OCI-LY7 (cell line): ENCODE measurements around the gene TRIM71.

ENCODE experiments used
- EZH2phosphoT487 ChIP-seq: fragments of 200-600 bp; sonication (generic); IDR thresholded peaks from 2 replicates; pipeline ENCODE4 v1.6.1; 2018; ENCODE audit warnings: low read depth, borderline replicate concordance, mild to moderate bottlenecking, mixed run types, antibody characterized with exemption, low read length, moderate library complexity, mixed read lengths
- TF ChIP-seq, protein P1 (sequence below): fragments of 200-600 bp; sonication (generic); conservative IDR thresholded peaks from 2 replicates; pipeline ENCODE4 v1.5.1; 2014; ENCODE audit warnings: mild to moderate bottlenecking, antibody characterized with exemption, low read length, moderate library complexity, mixed read lengths

DNA sequence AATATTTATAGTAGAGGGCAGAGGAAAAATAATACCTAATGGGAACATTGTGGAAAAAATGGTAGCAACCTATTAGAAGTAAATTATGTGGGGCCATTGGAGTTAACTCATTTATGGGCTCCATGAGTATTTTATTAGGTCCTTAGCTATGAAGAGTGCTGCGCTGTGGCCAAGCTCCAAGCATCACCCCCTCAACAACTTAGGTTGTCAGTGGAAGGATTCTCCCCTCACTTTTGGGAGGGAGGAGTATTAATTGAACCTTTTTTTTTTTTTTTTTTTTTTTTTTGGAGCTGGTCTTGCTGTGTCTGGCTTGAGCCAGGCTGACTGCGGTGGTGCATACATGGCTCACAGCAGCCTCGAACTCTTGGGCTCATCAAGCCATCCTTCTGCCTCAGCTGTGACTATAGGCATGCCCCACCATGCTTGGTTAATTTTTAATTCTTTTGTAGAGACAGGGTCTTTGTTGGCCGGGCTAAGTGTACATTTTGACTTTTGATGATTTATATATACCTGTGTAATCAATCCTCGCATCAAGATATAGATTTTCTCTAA is 45.2 kb downstream of the TRIM71 start:
- TF ChIP-seq, protein P1, sequence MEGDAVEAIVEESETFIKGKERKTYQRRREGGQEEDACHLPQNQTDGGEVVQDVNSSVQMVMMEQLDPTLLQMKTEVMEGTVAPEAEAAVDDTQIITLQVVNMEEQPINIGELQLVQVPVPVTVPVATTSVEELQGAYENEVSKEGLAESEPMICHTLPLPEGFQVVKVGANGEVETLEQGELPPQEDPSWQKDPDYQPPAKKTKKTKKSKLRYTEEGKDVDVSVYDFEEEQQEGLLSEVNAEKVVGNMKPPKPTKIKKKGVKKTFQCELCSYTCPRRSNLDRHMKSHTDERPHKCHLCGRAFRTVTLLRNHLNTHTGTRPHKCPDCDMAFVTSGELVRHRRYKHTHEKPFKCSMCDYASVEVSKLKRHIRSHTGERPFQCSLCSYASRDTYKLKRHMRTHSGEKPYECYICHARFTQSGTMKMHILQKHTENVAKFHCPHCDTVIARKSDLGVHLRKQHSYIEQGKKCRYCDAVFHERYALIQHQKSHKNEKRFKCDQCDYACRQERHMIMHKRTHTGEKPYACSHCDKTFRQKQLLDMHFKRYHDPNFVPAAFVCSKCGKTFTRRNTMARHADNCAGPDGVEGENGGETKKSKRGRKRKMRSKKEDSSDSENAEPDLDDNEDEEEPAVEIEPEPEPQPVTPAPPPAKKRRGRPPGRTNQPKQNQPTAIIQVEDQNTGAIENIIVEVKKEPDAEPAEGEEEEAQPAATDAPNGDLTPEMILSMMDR = no peak
- no peak for TF ChIP-seq EZH2phosphoT487
